Progenitor cell of endocrine pancreas (in vitro differentiated cells): Measurements from ENCODE around the gene BNIP2. TPM values are rescaled to one million over a fixed set of nuclear protein-coding genes. Genes with fewer than 3 reads are reported as not detected.

Experiments
- DNase-seq: peaks from one replicate; pipeline ENCODE4 v3.0.0; 2021; ENCODE audit warnings: low spot score; ENCODE audit not compliant: unreplicated experiment
- H3K27ac Mint-ChIP-seq: 2 replicates; pipeline ENCODE4 v1.8.0; 2021; ENCODE audit warnings: mild to moderate bottlenecking, moderate library complexity, mixed read lengths
- H3K27me3 Mint-ChIP-seq: 2 replicates; pipeline ENCODE4 v1.8.0; 2021; ENCODE audit warnings: mixed read lengths
- H3K36me3 Mint-ChIP-seq: 2 replicates; pipeline ENCODE4 v1.8.0; 2022; ENCODE audit warnings: mixed read lengths; ENCODE audit not compliant: insufficient read depth
- H3K4me1 Mint-ChIP-seq: 2 replicates; pipeline ENCODE4 v1.8.0; 2021; ENCODE audit warnings: low read depth, mixed read lengths
- H3K4me3 Mint-ChIP-seq: 2 replicates; pipeline ENCODE4 v1.8.0; 2021; ENCODE audit warnings: low read depth, mild to moderate bottlenecking, moderate library complexity, mixed read lengths
- H3K9me3 Mint-ChIP-seq: 2 replicates; pipeline ENCODE4 v1.8.0; 2021; ENCODE audit warnings: low read depth, mixed read lengths
- CTCF ChIP-seq: fragments of 200-600 bp; sonication (generic); IDR thresholded peaks from one replicate; pipeline ENCODE4 v1.5.0; 2021; ENCODE audit warnings: antibody characterized with exemption, mild to moderate bottlenecking; ENCODE audit not compliant: unreplicated experiment
- total RNA-seq: library from RNA; stranded (reverse); gene quantifications from 2 replicates; pipeline ENCODE4 v1.2.1, GENCODE V29; 2021

Gene BNIP2
- total RNA-seq, 1 donor from 2014 or later = 58.2 TPM

- TF ChIP-seq CTCF = no peak
- Mint-ChIP-seq H3K4me1 (no peaks in the 10 kb centered on the region), H3K27me3 (peaks cover 4% of the 10 kb centered on the region), H3K27ac (no peak overlapping the region), H3K36me3 (no peaks in the 10 kb centered on the region), H3K9me3 (no peaks in the 10 kb centered on the region), H3K4me3 (no peak overlapping the region)
- no peak for DNase-seq
These were observed 33.4 kb upstream of the BNIP2 start for GRCh38 chr15:59722476-59722875.

GRCh38 chr15:59722037-59722436 is 32.9 kb upstream of the BNIP2 start:
- Mint-ChIP-seq H3K27me3 (no peaks in the 10 kb centered on the region), H3K4me1 (no peaks in the 10 kb centered on the region)

DNA sequence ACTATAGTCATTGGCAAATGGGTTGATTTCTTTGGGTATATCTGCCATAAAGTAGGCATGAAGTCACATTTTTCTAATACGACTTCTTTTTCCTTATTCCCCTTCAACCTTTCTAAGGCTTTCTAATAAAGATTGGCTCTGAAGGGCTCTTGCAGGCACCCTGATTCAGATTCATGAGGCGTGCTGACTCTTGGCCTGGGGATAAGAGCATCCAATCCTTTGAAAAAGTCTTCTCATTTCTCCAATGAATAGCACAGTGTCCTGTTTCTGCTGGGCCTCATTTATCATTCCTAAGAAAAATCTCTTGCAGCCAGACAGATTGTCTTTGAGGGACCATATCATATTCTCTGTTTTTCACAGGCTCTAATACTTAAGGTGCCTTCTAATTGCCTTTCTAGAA is 32.3 kb upstream of the BNIP2 start:
- Mint-ChIP-seq H3K36me3 (no peaks in the 10 kb centered on the region), H3K9me3 (no peaks in the 10 kb centered on the region), H3K27ac (no peak overlapping the region), H3K4me1 (no peaks in the 10 kb centered on the region), H3K4me3 (no peak overlapping the region), H3K27me3 (no peaks in the 10 kb centered on the region)
- no peak for TF ChIP-seq CTCF
- DNase-seq = no peak

More at GRCh38 chr15:59722037-59722436, 32.9 kb upstream of the BNIP2 start:
- H3K36me3 Mint-ChIP-seq = no peaks in the 10 kb centered on the region
- no peak overlapping the region for H3K27ac Mint-ChIP-seq
- no peak for TF ChIP-seq CTCF
- no peaks in the 10 kb centered on the region for H3K9me3 Mint-ChIP-seq
- H3K4me3 Mint-ChIP-seq = no peak overlapping the region
- DNase-seq = no peak

DNA sequence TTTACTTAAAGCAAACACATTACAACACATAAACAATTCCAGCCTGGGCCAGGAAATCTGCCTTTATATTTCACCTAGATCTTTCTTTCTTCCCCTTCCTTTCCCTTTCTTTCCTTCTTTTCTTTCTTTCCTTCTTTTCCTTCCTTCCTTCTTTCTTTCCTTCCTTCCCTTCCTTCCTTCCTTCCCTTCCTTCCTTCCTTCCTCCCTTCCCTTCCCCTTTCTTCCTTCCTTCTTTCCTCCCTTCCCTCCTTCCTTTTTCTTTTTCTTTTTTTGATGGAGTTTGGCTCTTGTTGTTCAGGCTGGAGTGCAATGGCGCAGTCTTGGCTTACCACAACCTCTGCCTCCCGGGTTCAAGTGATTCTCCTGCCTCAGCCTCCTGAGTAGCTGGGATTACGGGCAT is 24.1 kb upstream of the BNIP2 start:
- Mint-ChIP-seq H3K36me3 (no peaks in the 10 kb centered on the region), H3K4me1 (peaks cover 11% of the 10 kb centered on the region), H3K27me3 (no peaks in the 10 kb centered on the region), H3K27ac (peak overlapping the region; percentile 31), H3K4me3 (no peak overlapping the region), H3K9me3 (no peaks in the 10 kb centered on the region)
- TF ChIP-seq CTCF = no peak
- DNase-seq = no peak

DNA sequence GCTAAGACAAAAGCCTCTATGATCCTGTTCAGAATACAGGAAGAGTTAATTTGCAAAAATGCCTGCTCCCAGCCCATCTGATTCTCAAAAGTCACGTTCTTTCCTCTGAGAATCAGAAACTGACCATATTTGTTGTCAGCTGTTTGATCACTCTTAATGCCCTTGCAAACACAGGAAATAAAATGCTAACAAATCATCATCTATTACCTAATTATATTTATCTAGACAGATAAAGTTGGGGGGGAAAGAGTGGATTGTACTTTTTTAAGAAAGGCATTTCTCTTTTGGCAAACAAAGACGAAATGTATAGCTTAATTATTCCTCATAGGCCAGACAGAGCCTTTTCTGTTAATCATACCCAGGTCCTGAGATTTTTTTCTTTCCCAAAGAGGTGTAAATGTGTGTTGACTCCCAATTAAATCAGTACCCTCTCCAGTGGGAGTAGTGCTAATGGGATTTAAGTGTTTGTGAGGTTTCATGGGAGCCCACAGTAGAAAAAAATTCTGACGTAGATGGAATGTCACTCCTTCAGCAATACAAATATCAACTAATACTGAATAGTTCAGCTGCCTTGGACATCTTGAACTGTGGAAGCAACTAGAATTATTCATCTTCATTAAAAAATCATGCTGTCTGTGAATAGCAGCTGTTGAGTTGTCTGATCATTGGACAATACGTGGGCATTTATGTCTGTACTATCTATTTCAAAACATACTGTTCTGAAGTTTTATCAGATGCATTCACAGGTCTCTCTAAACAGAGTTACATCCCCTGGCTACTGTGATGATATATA is 22.5 kb upstream of the BNIP2 start:
- peaks cover 11% of the 10 kb centered on the region for H3K4me1 Mint-ChIP-seq
- no peak overlapping the region for H3K4me3 Mint-ChIP-seq
- H3K27me3 Mint-ChIP-seq = no peaks in the 10 kb centered on the region
- no peaks in the 10 kb centered on the region for H3K36me3 Mint-ChIP-seq
- no peak for TF ChIP-seq CTCF
- no peak for DNase-seq
- H3K9me3 Mint-ChIP-seq = peaks cover 4% of the 10 kb centered on the region
- H3K27ac Mint-ChIP-seq = peak overlapping the region; percentile 15
